KMS-11 (cell line): ENCODE measurements around the gene ASB18.

Source experiments
- H2AFZ ChIP-seq: fragments of 200-600 bp; sonication (generic); 2 replicates; pipeline ENCODE4 v1.6.1; 2016; ENCODE audit warnings: antibody characterized with exemption, mixed run types, low read depth
- H3K27ac ChIP-seq: fragments of 200-600 bp; sonication (generic); 2 replicates; pipeline ENCODE4 v1.6.1; 2016; ENCODE audit warnings: mild to moderate bottlenecking, mixed run types
- H3K27me3 ChIP-seq: fragments of 200-600 bp; sonication (generic); 2 replicates; pipeline ENCODE4 v1.6.1; 2017; ENCODE audit warnings: mild to moderate bottlenecking, low read depth, mixed run types, moderate library complexity; ENCODE audit not compliant: insufficient read depth
- H3K36me3 ChIP-seq: fragments of 200-600 bp; sonication (generic); 2 replicates; pipeline ENCODE4 v1.6.1; 2017; ENCODE audit warnings: mild to moderate bottlenecking, mixed run types; ENCODE audit not compliant: insufficient read depth
- H3K4me1 ChIP-seq: fragments of 200-600 bp; sonication (generic); 2 replicates; pipeline ENCODE4 v1.6.1; 2016; ENCODE audit warnings: mild to moderate bottlenecking, low read depth, mixed run types; ENCODE audit not compliant: poor library complexity, severe bottlenecking
- H3K4me2 ChIP-seq: fragments of 200-600 bp; sonication (generic); 2 replicates; pipeline ENCODE4 v1.7.0; 2016; ENCODE audit warnings: mild to moderate bottlenecking, mixed run types
- H3K4me3 ChIP-seq: fragments of 200-600 bp; sonication (generic); IDR thresholded peaks from 2 replicates; pipeline ENCODE4 v1.6.1; 2017; ENCODE audit warnings: low read depth, low read length, mixed read lengths; ENCODE audit not compliant: insufficient read depth
- H3K79me2 ChIP-seq: fragments of 200-600 bp; sonication (generic); 2 replicates; pipeline ENCODE4 v1.6.1; 2016; ENCODE audit warnings: low read depth, mixed run types; ENCODE audit not compliant: insufficient read depth
- H3K9ac ChIP-seq: fragments of 200-600 bp; sonication (generic); 2 replicates; pipeline ENCODE4 v1.6.1; 2016; ENCODE audit warnings: mild to moderate bottlenecking, mixed run types
- H4K20me1 ChIP-seq: fragments of 200-600 bp; sonication (generic); 2 replicates; pipeline ENCODE4 v1.6.1; 2016; ENCODE audit warnings: mild to moderate bottlenecking, mixed run types; ENCODE audit not compliant: insufficient read depth
- CTCF ChIP-seq: fragments of 200-600 bp; sonication (generic); conservative IDR thresholded peaks from 2 replicates; pipeline ENCODE4 v1.6.1; 2017; ENCODE audit warnings: low read depth, mild to moderate bottlenecking, antibody characterized with exemption, low read length, moderate library complexity, mixed read lengths

The ASB18 gene

GRCh38 chr2:236163471-236164200, 100.6 kb downstream of the ASB18 start:
- Histone ChIP-seq H3K4me3 (no peak overlapping the region), H3K36me3 (no peaks in the 10 kb centered on the region), H3K27ac (no peak overlapping the region), H3K4me2 (no peak overlapping the region), H3K4me1 (no peaks in the 10 kb centered on the region), H4K20me1 (no peaks in the 10 kb centered on the region), H2AFZ (no peak overlapping the region), H3K79me2 (no peaks in the 10 kb centered on the region), H3K9ac (no peak overlapping the region), H3K27me3 (no peaks in the 10 kb centered on the region)
- TF ChIP-seq CTCF: no peak

- H3K4me2 ChIP-seq: no peak overlapping the region
- no peaks in the 10 kb centered on the region for H3K36me3 ChIP-seq
- no peak overlapping the region for H2AFZ ChIP-seq
- no peaks in the 10 kb centered on the region for H3K4me1 ChIP-seq
- no peak overlapping the region for H3K4me3 ChIP-seq
- TF ChIP-seq CTCF: no peak
- H3K27me3 ChIP-seq: no peaks in the 10 kb centered on the region
- H4K20me1 ChIP-seq: no peaks in the 10 kb centered on the region
- H3K9ac ChIP-seq: no peak overlapping the region
- H3K27ac ChIP-seq: no peak overlapping the region
- H3K79me2 ChIP-seq: no peaks in the 10 kb centered on the region
These were observed 101.2 kb downstream of the ASB18 start for GRCh38 chr2:236162882-236163470.

- Histone ChIP-seq H3K4me2 (no peak overlapping the region), H3K79me2 (no peaks in the 10 kb centered on the region), H3K27ac (no peak overlapping the region), H3K27me3 (no peaks in the 10 kb centered on the region), H3K4me3 (no peak overlapping the region), H3K9ac (no peak overlapping the region), H3K4me1 (no peaks in the 10 kb centered on the region), H4K20me1 (no peaks in the 10 kb centered on the region), H2AFZ (no peak overlapping the region), H3K36me3 (no peaks in the 10 kb centered on the region)
- no peak for TF ChIP-seq CTCF
These were observed 102.0 kb downstream of the ASB18 start for GRCh38 chr2:236162031-236162845.

- H3K9ac ChIP-seq: no peak overlapping the region
- no peak overlapping the region for H3K4me3 ChIP-seq
- no peaks in the 10 kb centered on the region for H3K36me3 ChIP-seq
- TF ChIP-seq CTCF: no peak
- H3K27me3 ChIP-seq: no peaks in the 10 kb centered on the region
- no peaks in the 10 kb centered on the region for H3K79me2 ChIP-seq
- no peaks in the 10 kb centered on the region for H3K4me1 ChIP-seq
- H4K20me1 ChIP-seq: no peaks in the 10 kb centered on the region
- no peak overlapping the region for H3K27ac ChIP-seq
- no peak overlapping the region for H3K4me2 ChIP-seq
- no peak overlapping the region for H2AFZ ChIP-seq
These were observed 102.7 kb downstream of the ASB18 start for GRCh38 chr2:236161531-236161930.
